AG20443 (cell line): ENCODE measurements around the gene SGPP2.
A peak's percentile ranks its signal among the peaks of the same experiment; 100 is the strongest.

ENCODE experiments used
- DNase-seq: peaks from one replicate; pipeline ENCODE4 v3.0.0; 2012; ENCODE audit warnings: low spot score, mixed read lengths

Gene SGPP2

DNA sequence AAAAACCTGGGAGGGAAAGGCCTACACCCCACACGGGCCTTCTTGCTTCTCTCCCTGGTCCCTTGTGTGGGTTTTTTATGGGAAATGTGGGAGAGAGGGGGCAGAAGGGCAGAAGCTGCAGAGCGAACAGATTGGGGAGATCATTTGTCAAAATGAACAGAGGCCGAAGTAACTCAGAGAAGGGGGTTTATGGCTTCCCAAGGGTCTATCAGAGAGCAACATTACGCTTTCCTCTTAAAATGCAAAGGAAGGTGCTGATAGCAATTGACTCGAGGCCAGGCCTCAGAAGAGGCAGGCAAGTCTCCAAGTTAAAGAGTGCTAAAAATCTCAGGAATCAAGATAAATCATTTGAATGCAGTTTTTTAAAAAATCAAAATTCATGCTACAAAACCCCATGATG, 101.5 kb downstream of the SGPP2 start:
- DNase-seq, result no peak

DNA sequence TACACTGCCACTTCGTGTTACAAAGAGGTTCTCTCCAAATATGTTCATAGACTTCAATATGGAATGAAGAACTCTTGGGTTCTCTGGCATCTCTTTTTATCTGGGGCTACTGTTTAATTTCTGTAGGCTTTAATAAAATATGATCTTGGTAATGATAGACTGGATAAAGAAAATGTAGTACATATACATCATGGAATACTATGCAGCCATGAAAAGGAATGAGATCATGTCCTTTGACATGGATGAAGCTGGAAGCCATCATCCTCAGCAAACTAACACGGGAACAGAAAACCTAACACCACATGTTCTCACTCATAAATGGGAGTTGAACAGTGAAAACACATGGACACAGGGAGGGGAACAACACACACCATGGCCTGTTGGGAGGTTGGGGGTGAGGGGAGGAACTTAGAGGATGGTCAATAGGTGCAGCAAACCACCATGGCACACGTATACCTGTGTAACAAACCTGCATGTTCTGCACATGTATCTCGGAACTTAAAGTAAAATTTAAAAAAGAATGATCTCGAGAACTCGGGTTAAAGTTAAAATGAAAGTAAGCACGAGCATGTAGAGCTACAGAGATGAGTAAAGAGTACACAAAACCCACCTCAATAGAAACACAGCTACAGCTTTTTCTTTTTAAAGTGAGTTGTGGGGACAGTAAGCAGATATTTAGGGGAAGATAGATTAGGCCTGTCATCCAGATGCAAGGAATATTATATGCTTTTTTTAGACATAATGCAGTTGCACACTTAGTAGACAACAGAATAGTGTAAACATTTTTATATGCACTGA, 102.3 kb downstream of the SGPP2 start:
- DNase-seq, result no peak

DNA sequence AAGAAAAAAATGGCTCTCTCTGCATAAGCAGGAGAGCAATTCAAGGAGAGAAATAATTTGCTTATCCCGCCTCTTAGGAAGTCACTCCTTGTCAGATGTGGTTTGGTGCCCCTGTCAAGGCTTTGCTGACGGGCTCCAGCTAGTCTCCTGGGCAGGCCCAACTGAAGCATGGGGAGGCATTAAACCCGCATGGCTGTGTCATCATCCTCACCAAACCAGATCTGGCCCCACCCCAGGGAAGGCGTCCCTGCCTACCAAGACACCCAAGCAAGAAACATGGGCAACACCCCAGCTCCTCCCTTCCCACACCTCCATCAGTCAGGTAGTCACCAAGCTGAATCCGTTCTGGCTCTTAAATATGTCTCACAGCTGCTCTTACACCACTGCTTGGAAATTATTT, 108.0 kb downstream of the SGPP2 start:
- DNase-seq, result no peak

DNA sequence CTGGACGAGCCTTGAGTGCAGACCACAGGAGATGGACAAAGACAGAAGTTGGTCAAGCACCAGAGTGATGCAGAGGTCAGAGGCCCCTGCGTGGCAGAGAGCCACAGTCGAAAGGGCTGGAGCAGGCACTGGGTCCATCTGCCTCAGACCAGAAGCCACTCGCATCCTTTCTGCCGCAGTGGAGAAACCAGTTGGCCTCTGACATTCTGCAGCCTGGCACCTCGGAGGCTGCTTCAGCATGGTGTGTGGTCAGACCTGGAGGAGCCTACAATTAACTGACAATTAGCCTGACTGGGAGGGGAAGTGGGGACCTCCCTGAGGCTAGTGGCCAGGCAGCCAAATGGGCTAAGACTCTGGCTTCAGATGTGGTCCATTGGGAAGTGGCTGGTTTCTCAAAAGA, 111.1 kb downstream of the SGPP2 start:
- no peak for DNase-seq

DNA sequence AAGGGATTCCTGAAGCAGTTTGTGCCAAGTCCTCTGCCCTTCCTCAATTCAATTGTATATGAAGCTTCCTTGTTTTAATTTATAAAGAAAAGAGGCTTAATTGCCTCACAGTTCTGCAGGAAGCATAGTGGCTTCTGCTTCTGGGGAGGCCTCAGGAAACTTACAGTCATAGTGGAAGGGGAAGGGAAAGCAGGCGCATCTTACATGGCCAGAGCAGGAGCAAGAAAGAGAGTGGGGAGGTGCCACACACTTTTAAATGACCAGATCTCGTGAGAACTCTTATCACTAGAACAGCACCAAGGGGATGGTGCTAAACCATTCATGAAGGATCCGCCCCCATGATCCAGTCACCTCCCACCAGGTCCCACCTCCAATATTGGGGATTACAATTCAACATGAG, 114.2 kb downstream of the SGPP2 start:
- no peak for DNase-seq

DNA sequence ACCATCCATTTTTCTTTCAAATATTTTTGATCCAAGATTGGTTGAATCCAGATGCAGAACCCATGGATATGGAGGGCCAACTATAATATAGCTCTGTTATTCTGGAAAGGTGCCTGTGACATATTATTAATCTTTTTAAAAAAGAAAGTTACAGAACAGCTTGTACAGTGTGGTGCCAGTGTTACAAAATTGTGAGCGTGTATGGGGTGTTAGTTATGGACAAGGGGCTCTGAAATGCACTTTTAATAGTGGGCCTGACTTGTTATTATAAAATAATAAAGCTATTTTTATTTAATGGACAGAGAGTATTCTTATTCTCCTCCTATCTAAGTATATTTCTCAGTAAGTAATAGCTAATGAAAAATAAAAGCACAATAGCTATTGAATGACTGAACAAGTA, 120.3 kb downstream of the SGPP2 start:
- no peak for DNase-seq

DNA sequence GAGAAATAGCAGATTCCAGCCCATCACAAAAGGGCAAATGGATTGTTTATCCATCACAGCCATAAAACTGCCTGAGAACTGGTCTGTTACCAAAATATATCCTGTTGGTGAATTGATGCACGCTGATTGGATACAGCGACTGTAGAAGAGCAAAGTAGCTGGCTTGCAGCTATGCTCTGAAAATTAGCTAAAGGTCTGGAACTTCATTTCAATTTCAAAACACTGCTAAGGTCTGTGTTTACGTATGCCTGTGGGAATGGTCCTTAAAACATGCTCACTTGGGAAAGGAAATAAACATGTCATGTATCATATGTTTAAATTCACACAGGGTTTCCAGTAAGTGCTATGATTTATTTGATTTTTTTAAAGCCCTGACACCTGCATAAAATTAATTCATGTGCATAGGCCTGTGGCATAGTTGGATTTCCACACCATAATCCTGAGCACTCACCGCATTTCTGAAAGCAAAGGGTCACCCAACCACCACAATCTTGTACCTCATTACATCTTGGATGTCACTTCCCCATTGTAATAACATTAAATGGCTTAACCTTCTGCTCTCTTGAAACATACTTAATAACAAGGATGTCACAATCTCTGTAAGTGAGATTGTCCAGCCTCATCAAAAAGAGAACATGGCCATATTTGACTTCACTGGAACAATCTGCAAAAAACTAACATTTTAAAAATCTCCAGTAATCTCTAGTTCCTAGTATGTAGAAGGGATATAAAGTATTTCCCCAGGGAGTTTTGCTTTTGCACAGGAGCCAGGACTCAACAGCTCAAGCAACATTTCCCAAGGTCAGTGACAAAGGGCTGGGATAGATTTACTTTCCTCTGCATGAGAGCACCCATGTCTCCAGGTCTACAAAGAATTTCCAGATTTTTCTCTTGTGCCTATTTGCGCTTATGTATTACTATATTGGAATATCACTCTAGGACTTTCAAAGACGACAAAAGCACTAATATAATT, 121.8 kb downstream of the SGPP2 start:
- no peak for DNase-seq

DNA sequence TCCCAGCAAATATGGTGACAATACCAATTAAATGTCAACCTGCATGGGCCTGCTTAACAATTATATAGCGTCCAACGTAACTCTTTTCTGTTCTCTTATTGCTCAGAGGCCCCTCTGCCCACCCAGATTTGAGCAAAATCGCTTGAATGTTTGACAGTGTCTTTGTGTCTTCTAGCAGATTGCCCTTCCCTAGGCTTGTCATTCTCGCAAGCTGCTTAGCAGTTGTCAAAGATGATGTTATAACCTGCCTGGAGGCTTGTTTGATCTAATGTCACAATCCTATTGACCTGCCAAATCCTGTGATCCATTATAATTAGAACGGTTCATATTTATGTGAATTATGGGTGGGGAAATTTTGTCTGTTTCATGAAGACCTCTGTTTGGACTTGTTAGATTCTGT, 122.7 kb downstream of the SGPP2 start:
- DNase-seq, result no peak

DNA sequence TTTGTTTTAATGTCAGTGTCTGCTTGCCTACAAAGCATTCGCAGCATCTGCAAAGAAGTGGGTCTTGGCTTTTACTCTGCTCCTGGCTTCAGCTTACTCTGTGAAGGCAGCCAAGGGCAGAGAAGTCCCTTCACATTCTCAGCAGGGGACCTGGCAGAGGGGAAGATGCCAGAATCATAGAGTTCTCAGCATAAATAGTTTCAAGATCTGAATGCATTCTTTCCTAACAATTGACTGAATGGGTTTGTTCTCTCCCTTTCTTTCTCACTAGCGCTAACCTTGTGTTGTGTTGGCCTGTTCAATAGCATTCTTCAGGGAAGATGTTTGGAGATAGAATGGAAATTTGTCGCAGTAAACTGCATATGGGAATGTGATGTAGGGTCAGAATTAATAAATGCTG, 124.6 kb downstream of the SGPP2 start:
- DNase-seq, result no peak

DNA sequence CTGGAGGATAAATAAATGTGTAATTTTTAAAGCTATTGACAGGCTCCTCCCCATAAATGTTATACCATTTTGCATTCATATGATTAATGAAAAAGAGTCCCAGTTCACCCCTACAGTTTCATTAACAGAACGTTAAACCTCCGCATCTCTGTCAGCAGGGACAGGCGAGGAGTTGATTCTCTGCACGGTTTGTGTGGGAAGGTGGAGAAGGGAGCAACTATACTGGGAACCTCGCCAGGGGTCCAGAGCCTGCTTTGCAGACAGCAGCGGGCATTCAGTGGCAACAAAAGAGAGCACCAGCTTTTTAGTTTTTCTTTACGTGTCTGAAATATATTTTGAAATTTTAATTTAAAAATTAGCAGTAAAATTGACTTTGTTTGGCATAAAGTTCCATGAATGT, 130.2 kb downstream of the SGPP2 start:
- DNase-seq, result no peak

DNA sequence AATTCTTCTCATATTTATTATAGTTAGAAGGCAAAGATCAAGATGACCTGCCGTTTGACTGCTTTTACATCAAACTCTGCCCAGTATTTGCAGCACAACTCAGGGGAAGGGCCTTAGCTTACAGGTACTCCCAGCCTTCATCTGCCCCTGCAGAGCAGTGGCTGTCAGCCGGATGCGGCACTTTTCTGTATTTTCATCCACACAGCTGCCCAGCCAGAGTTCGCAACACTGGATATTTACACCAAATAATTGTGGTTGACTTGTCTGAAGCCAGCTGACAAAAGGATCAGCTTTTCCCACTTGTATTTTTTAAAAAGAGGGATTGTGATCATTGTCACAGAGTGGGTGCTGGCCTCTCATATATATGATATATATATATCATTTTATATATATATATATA, 136.8 kb downstream of the SGPP2 start:
- DNase-seq, result no peak

DNA sequence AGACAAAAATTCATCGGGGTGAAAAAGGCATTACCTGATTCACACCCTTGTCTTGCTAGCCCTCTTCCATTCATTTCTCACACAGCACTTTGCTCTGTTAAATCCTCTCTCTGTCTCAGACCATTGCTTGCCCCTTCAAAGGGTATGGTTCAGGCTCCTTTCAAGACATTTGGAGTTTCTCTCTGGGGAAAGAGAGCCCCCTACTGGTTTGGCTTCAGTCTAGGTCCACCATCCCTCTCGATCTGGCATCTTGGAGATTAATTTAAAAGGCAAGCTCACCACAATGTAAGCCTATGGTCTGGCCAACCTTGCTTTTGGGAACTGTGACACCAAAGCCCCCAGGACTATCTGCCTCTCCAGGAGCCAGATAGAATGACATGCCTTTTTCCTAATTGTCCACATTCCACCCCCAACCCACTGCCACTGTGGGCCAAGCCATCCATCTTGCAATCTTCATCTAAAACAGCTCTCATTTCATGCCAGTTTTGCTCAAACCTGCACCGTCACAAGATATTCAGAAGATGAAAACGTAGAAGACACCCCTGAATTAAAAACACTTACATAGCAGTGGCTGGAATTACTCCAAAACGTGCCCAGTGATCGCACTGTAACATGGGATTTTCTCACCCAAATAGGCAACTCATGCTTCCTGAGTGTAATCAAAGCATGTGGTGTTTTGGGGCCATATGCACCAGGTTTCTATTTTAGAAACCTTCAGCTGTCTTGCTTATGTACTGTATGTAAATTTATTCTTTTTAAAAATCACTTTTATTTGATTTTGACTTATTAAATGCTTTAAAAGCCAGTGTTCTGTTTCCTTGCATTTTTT, 137.7 kb downstream of the SGPP2 start:
- peak; percentile 66 for DNase-seq

DNA sequence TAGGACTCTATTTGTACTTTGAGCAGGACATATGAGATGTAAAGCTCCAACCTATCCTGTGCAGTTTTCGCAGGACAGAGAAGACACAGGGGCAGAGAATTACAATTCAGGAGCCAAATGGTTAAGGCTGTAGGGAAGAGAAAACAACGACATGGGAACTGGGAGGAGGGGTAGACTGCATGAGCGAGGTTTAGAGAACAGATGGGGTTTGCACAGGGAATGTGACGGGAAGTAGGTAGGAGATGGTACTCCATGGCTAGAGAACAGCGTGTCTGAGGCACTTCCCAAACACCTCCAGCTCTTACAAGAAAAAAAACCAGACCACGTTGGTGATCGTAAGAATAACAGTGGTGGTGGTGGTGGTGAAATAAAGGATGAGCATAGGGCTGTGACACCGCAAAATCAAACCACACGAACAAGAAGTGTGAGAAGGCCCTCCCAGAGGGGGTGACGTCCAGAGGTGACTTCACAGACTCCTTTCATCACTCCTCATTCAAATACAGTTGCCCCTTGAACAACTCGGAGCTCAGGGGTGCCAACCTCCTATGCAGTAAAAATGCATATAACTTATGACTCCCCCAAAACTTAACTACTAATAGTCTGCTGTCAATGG, 138.9 kb downstream of the SGPP2 start:
- DNase-seq, result no peak

DNA sequence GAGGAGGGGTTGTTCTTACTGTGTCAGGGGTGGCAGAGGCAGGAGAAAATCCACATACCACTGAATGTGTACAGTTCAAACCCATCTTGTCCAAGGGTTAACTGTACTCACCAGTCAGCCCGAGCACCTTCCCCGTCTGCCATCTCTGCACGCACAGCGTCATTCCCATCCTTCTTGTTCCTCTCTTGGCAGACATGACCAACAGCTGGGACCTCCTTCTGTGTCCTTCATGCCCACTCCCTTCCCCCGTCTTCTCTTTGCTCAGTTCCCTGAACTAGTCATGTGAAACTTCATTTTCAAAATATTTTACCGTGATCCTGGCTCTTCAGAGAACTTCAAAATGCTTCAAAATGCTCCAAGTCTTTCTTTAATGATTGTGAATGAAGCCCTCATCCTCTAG, 139.6 kb downstream of the SGPP2 start:
- DNase-seq, result no peak

DNA sequence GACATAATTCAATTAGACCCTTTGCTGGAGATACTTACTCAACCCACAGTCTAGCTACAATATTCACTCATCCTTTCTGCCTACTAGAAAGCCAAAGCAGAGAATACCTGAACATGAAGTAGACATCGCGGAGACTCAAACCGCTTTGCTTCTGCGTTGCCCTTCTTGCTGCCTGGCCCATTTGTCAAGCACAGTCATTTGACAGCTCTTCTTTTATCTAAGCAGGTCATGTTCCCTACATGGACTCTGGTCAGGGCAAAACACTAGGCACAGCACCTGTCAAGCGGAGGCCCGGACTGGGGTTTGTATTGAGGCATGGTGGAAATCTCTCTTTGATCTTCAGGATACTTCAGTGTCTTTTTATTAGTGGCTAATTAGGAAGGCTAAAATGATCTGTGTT, 141.9 kb downstream of the SGPP2 start:
- DNase-seq, result no peak

DNA sequence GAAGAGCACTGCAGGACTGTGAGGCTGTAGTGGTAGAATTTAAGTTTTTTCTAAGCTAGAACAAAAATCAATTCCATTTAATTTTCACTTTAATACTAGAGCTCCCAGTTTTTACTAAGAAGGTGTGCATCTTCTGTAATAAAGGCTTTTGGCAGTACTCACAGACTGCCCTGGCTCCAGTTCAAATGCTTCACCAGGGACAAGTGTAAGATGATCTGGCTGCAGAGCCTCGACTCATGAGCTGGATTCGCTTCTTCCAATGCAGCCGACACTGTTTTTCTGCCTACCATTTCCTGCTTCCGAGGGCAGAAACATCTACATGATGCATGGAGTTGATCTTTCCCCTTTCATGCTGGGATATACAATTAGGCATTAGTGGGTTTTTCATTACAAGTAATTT, 144.5 kb downstream of the SGPP2 start:
- DNase-seq, result peak; percentile 35

DNA sequence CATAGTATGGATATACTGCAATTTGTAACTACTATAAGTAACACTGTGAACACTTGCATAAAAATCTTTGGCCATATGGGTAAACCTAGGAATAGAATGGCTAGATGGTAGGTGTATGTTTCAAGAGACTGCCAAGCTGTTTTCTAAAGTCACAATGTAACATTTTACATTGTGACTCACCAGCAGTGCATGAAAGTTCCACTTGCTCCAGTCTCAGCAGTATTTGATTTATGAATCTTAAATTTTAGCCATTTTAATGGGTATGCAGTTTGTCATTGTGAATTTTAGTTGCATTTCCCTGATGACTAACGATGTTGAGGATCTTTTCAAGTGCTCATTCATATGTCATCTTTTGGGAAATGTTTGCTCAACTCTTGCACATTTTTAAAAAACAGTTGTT, 145.5 kb downstream of the SGPP2 start:
- DNase-seq, result peak; percentile 15

DNA sequence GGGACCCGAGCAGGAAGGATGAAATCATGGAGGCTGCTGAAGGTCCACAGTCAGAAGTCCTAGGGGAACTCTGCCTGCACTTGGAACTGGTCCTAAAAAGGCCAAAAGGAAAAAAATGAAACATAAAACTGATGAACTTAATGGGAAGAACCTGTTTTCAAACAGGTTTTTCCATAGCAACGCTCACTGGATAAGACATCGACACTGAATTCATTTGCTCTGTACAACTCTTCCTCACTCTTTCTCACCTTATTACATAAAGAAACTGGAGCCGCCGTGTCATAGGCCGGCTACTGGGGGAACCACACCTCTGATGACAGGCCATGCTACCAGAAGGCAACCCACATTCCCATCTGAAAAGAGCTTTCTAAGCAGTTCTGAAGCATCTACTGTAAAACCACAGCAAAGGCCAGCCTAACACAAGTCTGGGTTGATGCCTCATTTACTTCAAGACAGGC, 147.9 kb downstream of the SGPP2 start:
- peak; percentile 17 for DNase-seq

DNA sequence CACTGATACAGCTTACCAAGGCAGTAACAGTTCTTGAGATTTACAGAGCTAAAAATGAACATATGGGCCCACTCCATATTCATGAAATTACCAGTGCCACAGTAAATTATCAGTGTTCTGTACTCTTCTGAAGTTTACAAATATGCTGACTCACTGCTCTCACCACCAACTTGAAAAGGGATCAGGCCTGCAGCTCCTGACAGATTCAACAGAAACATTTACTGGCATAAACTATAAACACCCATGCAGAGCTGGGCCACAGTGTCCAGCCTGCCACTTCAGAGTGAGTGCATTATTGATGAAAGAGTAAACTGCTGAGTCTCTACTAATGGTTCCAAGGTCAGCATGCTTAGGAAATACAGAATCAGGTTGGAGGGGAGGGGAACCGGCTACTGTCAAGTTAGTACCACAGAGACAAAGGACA, 148.4 kb downstream of the SGPP2 start:
- DNase-seq, result peak; percentile 26

DNA sequence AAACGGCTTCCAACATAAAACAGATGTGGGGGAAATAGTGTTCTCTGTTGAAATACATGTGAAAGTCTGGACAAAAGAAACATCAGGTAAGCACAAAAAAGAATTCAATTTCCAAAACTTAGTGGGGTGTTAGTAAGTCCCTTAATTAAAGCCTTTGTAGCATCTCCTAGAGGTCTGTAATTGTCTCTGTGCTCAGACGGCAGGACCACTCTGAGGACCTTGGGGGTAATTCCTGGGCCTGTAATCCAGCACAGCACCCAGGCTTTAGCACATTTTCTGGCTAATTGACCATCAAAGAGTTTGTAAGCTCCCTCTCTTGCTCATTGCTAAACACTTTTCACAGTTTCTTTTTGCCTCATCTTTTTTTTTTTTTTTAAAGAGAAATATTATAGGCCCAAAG, 151.3 kb downstream of the SGPP2 start:
- DNase-seq, result no peak

DNA sequence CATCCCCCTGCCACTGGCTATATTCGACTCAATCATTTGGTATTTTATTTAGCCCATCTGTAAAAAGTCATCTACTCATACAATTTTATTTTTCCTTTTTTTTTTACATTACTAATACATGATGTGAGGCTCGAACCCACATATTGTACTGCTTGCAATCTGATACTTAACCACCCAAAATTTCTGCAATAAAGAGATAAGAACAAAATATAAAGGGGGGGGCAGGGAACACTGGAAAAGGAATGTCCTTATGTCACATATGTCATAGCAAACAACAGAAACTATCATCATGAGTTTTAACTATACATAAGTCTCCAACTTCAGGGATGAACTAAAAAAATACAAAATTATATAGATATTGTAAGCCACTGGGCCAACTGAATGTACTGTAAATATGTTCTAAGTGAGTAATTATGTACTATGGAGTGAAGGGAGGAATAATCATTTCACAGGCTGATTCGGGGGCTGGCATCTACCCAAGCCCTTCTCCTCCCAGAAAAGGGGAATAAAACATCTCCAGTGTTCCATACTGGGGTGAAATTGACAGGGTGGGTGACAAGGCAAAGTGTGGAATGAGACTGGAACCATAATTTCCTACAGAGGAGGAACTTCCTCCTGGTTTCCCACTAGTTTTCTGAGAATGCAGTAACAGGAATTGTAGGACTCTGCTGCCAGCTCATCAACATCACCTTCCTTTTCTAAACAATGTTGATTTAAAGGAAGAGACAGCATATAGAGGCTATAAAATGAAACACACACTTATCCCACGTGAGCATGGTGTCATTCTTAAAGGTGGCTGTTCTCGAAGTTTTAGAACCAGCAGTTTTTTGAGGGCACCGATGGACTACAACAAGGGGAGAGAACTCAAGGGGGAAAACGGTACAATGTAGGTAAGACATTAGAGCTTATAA, 152.1 kb downstream of the SGPP2 start:
- no peak for DNase-seq
